ENCODE data around the gene GNPTG. TPM values are rescaled to one million over a fixed set of nuclear protein-coding genes. Genes with fewer than 3 reads are reported as not detected.

Gene GNPTG
- total and polyA plus RNA-seq, 9 of the 15 experiments (the other 6 are each of a cell fraction or from before 2014, with no cell fraction given) = 0.69 to 33.3 (median 13.6) TPM

DNA sequence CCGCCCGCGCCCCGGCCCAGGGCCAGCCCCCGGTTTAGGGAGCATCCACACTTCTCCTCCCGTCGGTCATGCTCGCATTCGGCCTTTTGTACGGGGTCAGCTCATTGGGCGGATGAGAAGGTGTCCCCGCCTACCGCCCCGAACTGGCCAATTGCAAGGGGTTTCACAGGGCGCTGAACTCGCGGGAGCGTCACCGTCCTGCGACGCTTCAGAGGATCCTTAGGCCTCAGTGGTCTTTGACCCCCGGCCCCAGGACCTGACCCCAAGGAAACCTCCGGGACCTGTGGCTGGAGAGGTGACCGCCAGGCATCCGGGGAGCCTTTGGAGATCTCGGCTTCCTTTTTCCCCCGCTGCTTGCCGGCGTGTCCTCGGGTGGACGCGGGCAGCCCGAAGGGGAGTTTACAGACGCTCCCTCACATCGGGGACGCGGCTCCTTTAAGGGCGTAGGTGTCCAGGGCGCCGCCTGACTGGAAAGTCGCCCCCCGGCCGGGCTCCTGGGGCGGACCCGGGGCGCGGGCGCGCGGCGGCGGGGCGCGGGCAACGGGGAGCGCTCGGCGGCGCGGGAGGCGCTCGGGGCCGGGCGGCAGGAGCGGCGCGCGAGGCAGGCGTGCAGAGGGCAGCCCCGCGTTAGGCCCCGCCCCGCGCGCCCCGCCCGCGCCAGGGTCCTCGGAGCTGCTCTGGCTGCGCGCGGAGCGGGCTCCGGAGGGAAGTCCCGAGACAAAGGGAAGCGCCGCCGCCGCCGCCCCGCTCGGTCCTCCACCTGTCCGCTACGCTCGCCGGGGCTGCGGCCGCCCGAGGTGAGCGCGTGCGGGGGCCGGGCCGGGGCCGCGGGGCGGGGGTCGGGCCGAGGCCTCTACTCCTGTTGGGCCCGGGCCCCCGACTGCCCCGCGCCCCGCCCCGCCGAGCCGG lies 42.5 kb upstream of the GNPTG start, which contains the start of gene UBE2I (continued):
- TF ChIP-seq, protein P1, sequence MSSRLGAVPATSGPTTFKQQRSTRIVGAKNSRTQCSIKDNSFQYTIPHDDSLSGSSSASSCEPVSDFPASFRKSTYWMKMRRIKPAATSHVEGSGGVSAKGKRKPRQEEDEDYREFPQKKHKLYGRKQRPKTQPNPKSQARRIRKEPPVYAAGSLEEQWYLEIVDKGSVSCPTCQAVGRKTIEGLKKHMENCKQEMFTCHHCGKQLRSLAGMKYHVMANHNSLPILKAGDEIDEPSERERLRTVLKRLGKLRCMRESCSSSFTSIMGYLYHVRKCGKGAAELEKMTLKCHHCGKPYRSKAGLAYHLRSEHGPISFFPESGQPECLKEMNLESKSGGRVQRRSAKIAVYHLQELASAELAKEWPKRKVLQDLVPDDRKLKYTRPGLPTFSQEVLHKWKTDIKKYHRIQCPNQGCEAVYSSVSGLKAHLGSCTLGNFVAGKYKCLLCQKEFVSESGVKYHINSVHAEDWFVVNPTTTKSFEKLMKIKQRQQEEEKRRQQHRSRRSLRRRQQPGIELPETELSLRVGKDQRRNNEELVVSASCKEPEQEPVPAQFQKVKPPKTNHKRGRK (tag; IDR thresholded peaks at IDR 0.05) = no peak
- TF ChIP-seq, protein P2, sequence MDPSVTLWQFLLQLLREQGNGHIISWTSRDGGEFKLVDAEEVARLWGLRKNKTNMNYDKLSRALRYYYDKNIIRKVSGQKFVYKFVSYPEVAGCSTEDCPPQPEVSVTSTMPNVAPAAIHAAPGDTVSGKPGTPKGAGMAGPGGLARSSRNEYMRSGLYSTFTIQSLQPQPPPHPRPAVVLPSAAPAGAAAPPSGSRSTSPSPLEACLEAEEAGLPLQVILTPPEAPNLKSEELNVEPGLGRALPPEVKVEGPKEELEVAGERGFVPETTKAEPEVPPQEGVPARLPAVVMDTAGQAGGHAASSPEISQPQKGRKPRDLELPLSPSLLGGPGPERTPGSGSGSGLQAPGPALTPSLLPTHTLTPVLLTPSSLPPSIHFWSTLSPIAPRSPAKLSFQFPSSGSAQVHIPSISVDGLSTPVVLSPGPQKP (CRISPR knock-in tag; IDR thresholded peaks at IDR 0.05) = no peak
- TF ChIP-seq MBD2 (IDR thresholded peaks at IDR 0.05; ENCODE audit: borderline replicate concordance, low read depth) = peak; percentile 97
- peak; percentile 62; the same call in 1 of the 2 replicates for TF ChIP-seq MTA3 (IDR thresholded peaks at IDR 0.05; ENCODE audit: borderline replicate concordance)
- TF ChIP-seq, protein P3, sequence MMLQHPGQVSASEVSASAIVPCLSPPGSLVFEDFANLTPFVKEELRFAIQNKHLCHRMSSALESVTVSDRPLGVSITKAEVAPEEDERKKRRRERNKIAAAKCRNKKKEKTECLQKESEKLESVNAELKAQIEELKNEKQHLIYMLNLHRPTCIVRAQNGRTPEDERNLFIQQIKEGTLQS (IDR thresholded peaks at IDR 0.05) = peak; percentile 89
- TF ChIP-seq, protein P3 (CRISPR knock-in tag; conservative IDR thresholded peaks at IDR 0.05) = no peak
- TF ChIP-seq, protein P4, sequence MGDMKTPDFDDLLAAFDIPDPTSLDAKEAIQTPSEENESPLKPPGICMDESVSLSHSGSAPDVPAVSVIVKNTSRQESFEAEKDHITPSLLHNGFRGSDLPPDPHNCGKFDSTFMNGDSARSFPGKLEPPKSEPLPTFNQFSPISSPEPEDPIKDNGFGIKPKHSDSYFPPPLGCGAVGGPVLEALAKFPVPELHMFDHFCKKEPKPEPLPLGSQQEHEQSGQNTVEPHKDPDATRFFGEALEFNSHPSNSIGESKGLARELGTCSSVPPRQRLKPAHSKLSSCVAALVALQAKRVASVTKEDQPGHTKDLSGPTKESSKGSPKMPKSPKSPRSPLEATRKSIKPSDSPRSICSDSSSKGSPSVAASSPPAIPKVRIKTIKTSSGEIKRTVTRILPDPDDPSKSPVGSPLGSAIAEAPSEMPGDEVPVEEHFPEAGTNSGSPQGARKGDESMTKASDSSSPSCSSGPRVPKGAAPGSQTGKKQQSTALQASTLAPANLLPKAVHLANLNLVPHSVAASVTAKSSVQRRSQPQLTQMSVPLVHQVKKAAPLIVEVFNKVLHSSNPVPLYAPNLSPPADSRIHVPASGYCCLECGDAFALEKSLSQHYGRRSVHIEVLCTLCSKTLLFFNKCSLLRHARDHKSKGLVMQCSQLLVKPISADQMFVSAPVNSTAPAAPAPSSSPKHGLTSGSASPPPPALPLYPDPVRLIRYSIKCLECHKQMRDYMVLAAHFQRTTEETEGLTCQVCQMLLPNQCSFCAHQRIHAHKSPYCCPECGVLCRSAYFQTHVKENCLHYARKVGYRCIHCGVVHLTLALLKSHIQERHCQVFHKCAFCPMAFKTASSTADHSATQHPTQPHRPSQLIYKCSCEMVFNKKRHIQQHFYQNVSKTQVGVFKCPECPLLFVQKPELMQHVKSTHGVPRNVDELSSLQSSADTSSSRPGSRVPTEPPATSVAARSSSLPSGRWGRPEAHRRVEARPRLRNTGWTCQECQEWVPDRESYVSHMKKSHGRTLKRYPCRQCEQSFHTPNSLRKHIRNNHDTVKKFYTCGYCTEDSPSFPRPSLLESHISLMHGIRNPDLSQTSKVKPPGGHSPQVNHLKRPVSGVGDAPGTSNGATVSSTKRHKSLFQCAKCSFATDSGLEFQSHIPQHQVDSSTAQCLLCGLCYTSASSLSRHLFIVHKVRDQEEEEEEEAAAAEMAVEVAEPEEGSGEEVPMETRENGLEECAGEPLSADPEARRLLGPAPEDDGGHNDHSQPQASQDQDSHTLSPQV (IDR thresholded peaks at IDR 0.05) = no peak
- peak; percentile 95 for TF ChIP-seq CREB1 (IDR thresholded peaks at IDR 0.05)
- TF ChIP-seq CREB1 (CRISPR knock-in tag; IDR thresholded peaks at IDR 0.05) = peak; percentile 96
- TF ChIP-seq SMAD4 (CRISPR knock-in tag; conservative IDR thresholded peaks at IDR 0.05) = peak; percentile 77
- peak; percentile 91 for TF ChIP-seq ATF1 (CRISPR knock-in tag; IDR thresholded peaks at IDR 0.05)
- TF ChIP-seq ATF1 (tag; IDR thresholded peaks at IDR 0.05) = peak; percentile 98
- peak; percentile 63 for TF ChIP-seq RBBP5 (IDR thresholded peaks at IDR 0.05; ENCODE audit: borderline replicate concordance, insufficient read depth, low read length, poor library complexity, severe bottlenecking)
- 0 out of 2 replicates have a peak, but pooled peaks have one; percentile 18 for TF ChIP-seq TAL1 (IDR thresholded peaks at IDR 0.05)
- 0 out of 2 replicates have a peak, but pooled peaks have one; percentile 34 for TF ChIP-seq ZC3H8 (IDR thresholded peaks at IDR 0.05)
- TF ChIP-seq KDM2B (CRISPR knock-in tag; IDR thresholded peaks at IDR 0.05) = no peak
- TF ChIP-seq, protein P5, sequence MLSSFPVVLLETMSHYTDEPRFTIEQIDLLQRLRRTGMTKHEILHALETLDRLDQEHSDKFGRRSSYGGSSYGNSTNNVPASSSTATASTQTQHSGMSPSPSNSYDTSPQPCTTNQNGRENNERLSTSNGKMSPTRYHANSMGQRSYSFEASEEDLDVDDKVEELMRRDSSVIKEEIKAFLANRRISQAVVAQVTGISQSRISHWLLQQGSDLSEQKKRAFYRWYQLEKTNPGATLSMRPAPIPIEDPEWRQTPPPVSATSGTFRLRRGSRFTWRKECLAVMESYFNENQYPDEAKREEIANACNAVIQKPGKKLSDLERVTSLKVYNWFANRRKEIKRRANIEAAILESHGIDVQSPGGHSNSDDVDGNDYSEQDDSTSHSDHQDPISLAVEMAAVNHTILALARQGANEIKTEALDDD (IDR thresholded peaks at IDR 0.05) = no peak
- TF ChIP-seq FOXM1 (IDR thresholded peaks at IDR 0.05; ENCODE audit: low read depth) = peak; percentile 84
- TF ChIP-seq FOXM1 (CRISPR knock-in tag; IDR thresholded peaks at IDR 0.05; ENCODE audit: low read depth) = peak; percentile 80; the same call in 1 of the 2 replicates
- TF ChIP-seq ZNF23 (CRISPR knock-in tag; IDR thresholded peaks at IDR 0.05) = no peak
